Ovary (tissue), 3 donors: Measurements from ENCODE around the gene RASIP1.

Source experiments
- CTCF ChIP-seq, 3 donors: fragments of 450-650 bp in 2 of 3; fragments of 200-600 bp in 1 of 3; IDR thresholded peaks; one replicate each; pipeline versions ENCODE4 v1.5.1 to v1.8.0; 2016 to 2022; ENCODE audit warnings: antibody characterized with exemption in 3 of 3, mild to moderate bottlenecking in 1 of 3
- EP300 ChIP-seq: sonication (generic); formaldehyde crosslinking; IDR thresholded peaks from one replicate; pipeline ENCODE4 v1.6.1; 2017; ENCODE audit warnings: antibody characterized with exemption
- POLR2A ChIP-seq: fragments of 450-650 bp; IDR thresholded peaks from one replicate; pipeline ENCODE4 v1.6.1; 2017; ENCODE audit warnings: antibody characterized with exemption, mild to moderate bottlenecking, moderate library complexity
- donor health status: DM: no; HTN: no; CAD: no.

DNA sequence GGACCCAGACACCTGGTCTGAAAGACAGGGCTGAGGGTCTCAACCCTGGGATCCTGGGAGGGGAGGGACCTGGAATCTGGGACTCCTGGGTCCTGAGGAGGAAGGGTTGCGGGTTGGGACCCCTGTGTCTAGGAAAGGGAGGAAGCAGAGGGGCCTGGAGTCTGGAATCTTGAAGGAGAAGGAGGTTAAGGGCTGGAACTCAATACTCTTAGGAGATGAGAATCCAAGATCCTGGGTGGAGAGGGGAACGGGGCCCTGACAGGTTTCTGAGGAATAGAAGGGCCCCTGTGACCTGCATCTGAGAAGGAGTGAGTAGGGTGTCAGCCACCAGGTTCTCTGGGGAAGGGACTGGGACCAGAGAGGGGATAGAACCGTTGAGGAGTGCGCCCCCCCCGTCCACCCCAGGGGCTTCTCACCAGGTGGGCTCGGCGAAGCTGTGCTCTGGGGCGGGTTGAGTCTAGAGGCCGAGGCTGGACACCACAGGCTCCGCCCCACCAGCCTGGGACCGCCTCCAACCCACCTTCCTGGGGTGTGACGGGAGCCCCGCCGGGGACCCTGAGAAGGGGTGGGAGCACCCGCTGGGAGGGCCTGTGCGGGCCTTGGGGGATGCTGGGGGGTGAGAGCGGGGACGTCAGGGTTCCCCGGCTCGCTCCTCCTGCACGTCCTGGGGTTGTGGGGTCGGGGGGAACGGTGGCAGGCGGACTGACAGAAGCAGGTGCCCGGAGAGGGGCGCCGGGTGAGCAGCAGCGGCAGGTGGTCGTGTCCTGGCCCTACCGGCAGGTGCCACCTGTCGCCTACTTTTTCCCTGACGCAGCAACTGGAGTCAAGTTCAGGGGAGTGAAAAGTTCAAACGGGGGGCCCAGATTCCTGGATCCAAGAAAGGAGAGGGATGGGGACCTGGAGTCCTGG lies 20.9 kb downstream of the RASIP1 start, which contains the start of gene MAMSTR:
- TF ChIP-seq CTCF (IDR thresholded peaks at IDR 0.05) (no peak), POLR2A (no peak), EP300 (no peak)
